Posterior vena cava (tissue), 2 donors: Measurements from ENCODE around the gene C15orf62. TPM values are rescaled to one million over a fixed set of nuclear protein-coding genes. Genes with fewer than 3 reads are reported as not detected.

Experiments
- DNase-seq: peaks from one replicate; pipeline ENCODE4 v3.0.0-alpha.2; 2020; ENCODE audit warnings: low spot score
- intact Hi-C, 2 donors: fragments of 100-400 bp; cut with DNase I; formaldehyde crosslinking; loops; one replicate each; pipeline versions ENCODE4 v1.14.1 to v1.14.2; 2022 to 2023
- total RNA-seq, 2 donors: library from RNA; stranded (reverse); fragmentation: NEBNext Ultra II Directional; extraction: Animal tissue kit (Norgen Biotek cat#: 25700); gene quantifications; one replicate each; pipeline ENCODE4 v1.2.1, GENCODE V29; 2021
- donor health status: DM: yes; HTN: yes; CAD: no.
- donor health status: DM: yes; HTN: yes; CAD: no.

The C15orf62 gene
- total RNA-seq, 2 donors from 2014 or later = 0.10 to 0.28 TPM

- DNase-seq = peak; percentile 99
- intact Hi-C loops = no loop called here
Measured at GRCh38 chr15:40807028-40807887, 37.5 kb downstream of the C15orf62 start, which contains the start of the genes DNAJC17 and ZFYVE19. Gene DNAJC17 (minus strand): TSS chr15:40807473. CDS start chr15:40807446, 27 bp downstream. Gene ZFYVE19 (plus strand): TSS chr15:40807089. CDS start chr15:40807590, 501 bp downstream.

GRCh38 chr15:40807888-40808461, 38.2 kb downstream of the C15orf62 start:
- no peak for DNase-seq
- intact Hi-C loops = no loop called here

GRCh38 chr15:40808861-40809450, 39.2 kb downstream of the C15orf62 start:
- DNase-seq = no peak
- intact Hi-C loops = no loop called here

GRCh38 chr15:40812721-40813425, 43.1 kb downstream of the C15orf62 start:
- DNase-seq = no peak
- intact Hi-C loops = no loop called here

GRCh38 chr15:40815042-40815698, 45.4 kb downstream of the C15orf62 start:
- intact Hi-C loops = no loop called here
- DNase-seq = no peak

GRCh38 chr15:40819048-40819447, 49.3 kb downstream of the C15orf62 start:
- no peak for DNase-seq
- intact Hi-C loops = no loop called here

- intact Hi-C loops = no loop called here
- DNase-seq = no peak
Measured at GRCh38 chr15:40821195-40821594, 51.4 kb downstream of the C15orf62 start.

Other genes with a start within 250 kb of the C15orf62 start
- 10 to 100 TPM; 27.0 to 31.1 TPM for gene CCDC32, start 204.9 kb upstream of the C15orf62 start, total RNA-seq
- gene RPUSD2, start 200.7 kb upstream of the C15orf62 start, total RNA-seq = 1 to 10 TPM; 5.0 to 6.8 TPM
- under 1 TPM; 0.52 to 0.79 TPM for gene KNL1, start 175.7 kb upstream of the C15orf62 start, total RNA-seq
- gene RAD51, start 74.8 kb upstream of the C15orf62 start, total RNA-seq = 1 to 10 TPM in 1 of 2 donors, under 1 TPM in 1; 0.52 to 1.0 TPM
- gene RMDN3, start 14.7 kb upstream of the C15orf62 start, total RNA-seq = 10 to 100 TPM; 22.3 to 23.6 TPM
- gene GCHFR, start 5.9 kb upstream of the C15orf62 start, total RNA-seq = 1 to 10 TPM; 7.1 to 8.9 TPM
- 1 to 10 TPM; 8.3 to 8.6 TPM for gene ZFYVE19, start 37.1 kb downstream of the C15orf62 start, total RNA-seq
- 10 to 100 TPM; 18.3 to 22.9 TPM for gene DNAJC17, start 37.5 kb downstream of the C15orf62 start, total RNA-seq
- gene PPP1R14D, start 58.7 kb downstream of the C15orf62 start, total RNA-seq = not detected
- gene SPINT1, start 74.1 kb downstream of the C15orf62 start, total RNA-seq = 1 to 10 TPM; 1.7 to 3.2 TPM
- gene RHOV, start 104.3 kb downstream of the C15orf62 start, total RNA-seq = not detected
- 10 to 100 TPM; 21.9 to 23.3 TPM for gene VPS18, start 124.5 kb downstream of the C15orf62 start, total RNA-seq
- gene DLL4, start 159.4 kb downstream of the C15orf62 start, total RNA-seq = 1 to 10 TPM; 7.4 to 9.8 TPM
- gene CHAC1, start 183.5 kb downstream of the C15orf62 start, total RNA-seq = 1 to 10 TPM; 1.5 to 3.9 TPM